MM.1S (cell line): Measurements from ENCODE around the gene RSRC1.

Experiments
- DNase-seq: peaks from one replicate; pipeline ENCODE4 v3.0.0-alpha.2; 2015
- H2AFZ ChIP-seq: fragments of 300-600 bp; sonication (generic); 2 replicates; pipeline ENCODE4 v1.6.0; 2016; ENCODE audit warnings: antibody characterized with exemption, low read length
- H3F3A ChIP-seq: fragments of 300-600 bp; sonication (generic); 2 replicates; pipeline ENCODE4 v1.6.1; 2016; ENCODE audit warnings: mild to moderate bottlenecking, antibody characterized with exemption, low read length, moderate library complexity, mixed read lengths; ENCODE audit not compliant: insufficient read depth
- H3K27ac ChIP-seq: fragments of 300-600 bp; sonication (generic); 2 replicates; pipeline ENCODE4 v1.5.1; 2016; ENCODE audit warnings: mild to moderate bottlenecking, low read length
- H3K27me3 ChIP-seq: fragments of 300-600 bp; sonication (generic); replicated peaks from 2 replicates; pipeline ENCODE4 v1.6.0; 2016; ENCODE audit warnings: low read length; ENCODE audit not compliant: insufficient read depth
- H3K36me3 ChIP-seq: fragments of 300-600 bp; sonication (generic); replicated peaks from 2 replicates; pipeline ENCODE4 v1.6.1; 2016; ENCODE audit warnings: mild to moderate bottlenecking, low read length, mixed read lengths; ENCODE audit not compliant: insufficient read depth
- H3K4me1 ChIP-seq: fragments of 300-600 bp; sonication (generic); 2 replicates; pipeline ENCODE4 v1.6.1; 2016; ENCODE audit warnings: low read length, mixed read lengths
- H3K4me2 ChIP-seq: fragments of 300-600 bp; sonication (generic); 2 replicates; pipeline ENCODE4 v1.6.0; 2016; ENCODE audit warnings: low read depth, low read length
- H3K4me3 ChIP-seq: fragments of 300-600 bp; sonication (generic); 2 replicates; pipeline ENCODE4 v1.5.1; 2016; ENCODE audit warnings: low read length, mixed read lengths
- H3K79me2 ChIP-seq: fragments of 300-600 bp; sonication (generic); 2 replicates; pipeline ENCODE4 v1.6.1; 2016; ENCODE audit warnings: mixed run types, low read length, mixed read lengths
- H3K9ac ChIP-seq: fragments of 300-600 bp; sonication (generic); 2 replicates; pipeline ENCODE4 v1.6.1; 2016; ENCODE audit warnings: low read length, mixed read lengths
- H3K9me2 ChIP-seq: fragments of 300-600 bp; sonication (generic); replicated peaks from 2 replicates; pipeline ENCODE4 v1.6.1; 2016; ENCODE audit warnings: mild to moderate bottlenecking, low read length, mixed read lengths; ENCODE audit not compliant: insufficient read depth
- H3K9me3 ChIP-seq: fragments of 300-600 bp; sonication (generic); replicated peaks from 2 replicates; pipeline ENCODE4 v1.6.1; 2016; ENCODE audit warnings: mild to moderate bottlenecking, low read length, mixed read lengths; ENCODE audit not compliant: insufficient read depth
- H4K20me1 ChIP-seq: fragments of 300-600 bp; sonication (generic); 2 replicates; pipeline ENCODE4 v1.6.1; 2016; ENCODE audit warnings: mild to moderate bottlenecking, low read length, moderate library complexity, mixed read lengths; ENCODE audit not compliant: insufficient read depth
- CTCF ChIP-seq: fragments of 300-600 bp; sonication (generic); IDR thresholded peaks from 2 replicates; pipeline ENCODE4 v1.5.1; 2016; ENCODE audit warnings: antibody characterized with exemption, low read length, mixed read lengths
- EZH2 ChIP-seq: fragments of 300-600 bp; sonication (generic); optimal IDR thresholded peaks from 2 replicates; pipeline ENCODE3; 2017; ENCODE audit warnings: low read depth, mild to moderate bottlenecking, antibody characterized with exemption, low read length, mixed read lengths
- EZH2phosphoT487 ChIP-seq: fragments of 300-600 bp; sonication (generic); IDR thresholded peaks from 2 replicates; pipeline ENCODE4 v1.6.1; 2018; ENCODE audit warnings: antibody characterized with exemption, low read length

RSRC1 gene

GRCh38 chr3:158085931-158086330 lies 24.0 kb upstream of the RSRC1 start:
- Histone ChIP-seq H3K27me3 (no peaks in the 10 kb centered on the region), H3K36me3 (no peaks in the 10 kb centered on the region), H3K4me1 (no peaks in the 10 kb centered on the region), H3F3A (no peaks in the 10 kb centered on the region), H4K20me1 (no peaks in the 10 kb centered on the region), H3K79me2 (no peaks in the 10 kb centered on the region), H3K9me2 (no peaks in the 10 kb centered on the region), H3K9me3 (no peaks in the 10 kb centered on the region), H2AFZ (no peak overlapping the region), H3K9ac (no peak overlapping the region), H3K4me2 (no peak overlapping the region), H3K4me3 (no peak overlapping the region), H3K27ac (no peak overlapping the region)
- TF ChIP-seq EZH2phosphoT487 = no peak
- TF ChIP-seq EZH2 = no peak
- no peak for TF ChIP-seq CTCF
- DNase-seq = no peak

- Histone ChIP-seq H3K79me2 (no peaks in the 10 kb centered on the region), H3K9me3 (no peaks in the 10 kb centered on the region), H4K20me1 (no peaks in the 10 kb centered on the region), H3K9ac (no peak overlapping the region), H3F3A (no peaks in the 10 kb centered on the region), H3K4me3 (no peak overlapping the region), H3K9me2 (no peaks in the 10 kb centered on the region), H3K27me3 (no peaks in the 10 kb centered on the region), H3K27ac (no peak overlapping the region), H3K4me1 (no peaks in the 10 kb centered on the region), H2AFZ (no peak overlapping the region), H3K4me2 (no peak overlapping the region), H3K36me3 (no peaks in the 10 kb centered on the region)
- DNase-seq = no peak
- no peak for TF ChIP-seq CTCF
- TF ChIP-seq EZH2 = no peak
- no peak for TF ChIP-seq EZH2phosphoT487
These were observed 23.5 kb upstream of the RSRC1 start for GRCh38 chr3:158086361-158086760.

DNA sequence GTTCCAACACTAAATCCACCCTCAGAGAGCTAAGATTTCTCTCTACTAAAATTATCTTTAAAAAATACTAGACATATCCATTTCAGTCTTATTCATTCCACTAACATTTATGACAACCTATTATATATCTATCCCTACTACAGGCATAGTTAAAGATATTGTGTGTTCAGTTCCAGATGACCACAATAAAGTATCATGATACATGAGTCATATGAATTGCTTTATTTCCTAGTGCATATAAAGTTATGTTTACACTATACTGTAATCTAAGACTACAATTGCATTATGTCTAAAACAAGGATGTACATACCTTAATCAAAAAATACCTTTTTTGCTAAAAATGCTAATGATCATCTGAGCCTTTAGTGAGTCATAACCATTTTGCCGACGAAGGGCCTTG lies 23.1 kb upstream of the RSRC1 start:
- Histone ChIP-seq H2AFZ (no peak overlapping the region), H3K9me2 (no peaks in the 10 kb centered on the region), H3K27ac (no peak overlapping the region), H3F3A (no peaks in the 10 kb centered on the region), H3K27me3 (no peaks in the 10 kb centered on the region), H4K20me1 (no peaks in the 10 kb centered on the region), H3K4me2 (no peak overlapping the region), H3K9me3 (no peaks in the 10 kb centered on the region), H3K4me1 (no peaks in the 10 kb centered on the region), H3K4me3 (no peak overlapping the region), H3K9ac (no peak overlapping the region), H3K36me3 (no peaks in the 10 kb centered on the region), H3K79me2 (no peaks in the 10 kb centered on the region)
- DNase-seq = no peak
- TF ChIP-seq EZH2phosphoT487 = no peak

- Histone ChIP-seq H3K9me3 (no peaks in the 10 kb centered on the region), H3K4me1 (no peaks in the 10 kb centered on the region), H3F3A (no peaks in the 10 kb centered on the region), H3K9ac (no peak overlapping the region), H3K36me3 (no peaks in the 10 kb centered on the region), H3K27ac (no peak overlapping the region), H2AFZ (no peak overlapping the region), H3K4me2 (no peak overlapping the region), H3K27me3 (no peaks in the 10 kb centered on the region), H3K9me2 (no peaks in the 10 kb centered on the region), H4K20me1 (no peaks in the 10 kb centered on the region), H3K79me2 (no peaks in the 10 kb centered on the region), H3K4me3 (no peak overlapping the region)
- TF ChIP-seq CTCF = no peak
- TF ChIP-seq EZH2 = no peak
- no peak for TF ChIP-seq EZH2phosphoT487
- DNase-seq = no peak
These were observed 18.4 kb upstream of the RSRC1 start for GRCh38 chr3:158091531-158091930.
